ENCODE results near the gene NAA16.
"Not testable (repeated sequence)": the region's sequence is repeated elsewhere in the genome, so short reads cannot be mapped to it uniquely, and the experiment has no call there.

Gene NAA16

GRCh38 chr13:41274881-41275280 lies 36.2 kb upstream of the NAA16 start:
- peak; percentile 29 for DNase-seq (ENCODE audit: low read depth)
- TF ChIP-seq CTCF (conservative IDR thresholded peaks at IDR 0.05; ENCODE audit: low read length) = no peak
- no peak overlapping the region for H3K4me3 ChIP-seq (ENCODE audit: low read length)

- TF ChIP-seq CTCF (conservative IDR thresholded peaks at IDR 0.05; ENCODE audit: low read length) = no peak
- no peak for DNase-seq (ENCODE audit: low read depth)
These were observed 34.2 kb upstream of the NAA16 start for GRCh38 chr13:41276824-41277223.

GRCh38 chr13:41279156-41279555 lies 31.9 kb upstream of the NAA16 start:
- DNase-seq (ENCODE audit: low read depth) = not testable (repeated sequence)

More at GRCh38 chr13:41276824-41277223, 34.2 kb upstream of the NAA16 start:
- H3K4me3 ChIP-seq (ENCODE audit: low read length) = no peak overlapping the region

GRCh38 chr13:41282129-41282571 lies 28.9 kb upstream of the NAA16 start:
- TF ChIP-seq CTCF (conservative IDR thresholded peaks at IDR 0.05; ENCODE audit: low read length) = no peak
- DNase-seq (ENCODE audit: low read depth) = no peak
- no peak overlapping the region for H3K4me3 ChIP-seq (ENCODE audit: low read length)

More at GRCh38 chr13:41279156-41279555, 31.9 kb upstream of the NAA16 start:
- not testable (repeated sequence) for H3K4me3 ChIP-seq (ENCODE audit: low read length)

GRCh38 chr13:41284512-41285288 lies 26.4 kb upstream of the NAA16 start:
- H3K4me3 ChIP-seq (ENCODE audit: low read length) = no peak overlapping the region
- no peak for TF ChIP-seq CTCF (conservative IDR thresholded peaks at IDR 0.05; ENCODE audit: low read length)
- DNase-seq (ENCODE audit: low read depth) = peak; percentile 85

GRCh38 chr13:41286370-41286769 lies 24.7 kb upstream of the NAA16 start:
- no peak for DNase-seq (ENCODE audit: low read depth)
- H3K4me3 ChIP-seq (ENCODE audit: low read length) = no peak overlapping the region
- TF ChIP-seq CTCF (conservative IDR thresholded peaks at IDR 0.05; ENCODE audit: low read length) = no peak

- H3K4me3 ChIP-seq (ENCODE audit: low read length) = no peak overlapping the region
- no peak for TF ChIP-seq CTCF (conservative IDR thresholded peaks at IDR 0.05; ENCODE audit: low read length)
- peak; percentile 5 for DNase-seq (ENCODE audit: low read depth)
These were observed 21.6 kb upstream of the NAA16 start for GRCh38 chr13:41289463-41289881.

All from AG10803 (cell line).